ENCODE results near the gene FAM24B. TPM values are rescaled to one million over a fixed set of nuclear protein-coding genes. Genes with fewer than 3 reads are reported as not detected.
A peak's percentile ranks its signal among the peaks of the same experiment; 100 is the strongest.

Gene FAM24B
- total RNA-seq, 6 experiments from 2014 or later: 0.34 to 0.75 (median 0.51) TPM; not detected in 2

DNA sequence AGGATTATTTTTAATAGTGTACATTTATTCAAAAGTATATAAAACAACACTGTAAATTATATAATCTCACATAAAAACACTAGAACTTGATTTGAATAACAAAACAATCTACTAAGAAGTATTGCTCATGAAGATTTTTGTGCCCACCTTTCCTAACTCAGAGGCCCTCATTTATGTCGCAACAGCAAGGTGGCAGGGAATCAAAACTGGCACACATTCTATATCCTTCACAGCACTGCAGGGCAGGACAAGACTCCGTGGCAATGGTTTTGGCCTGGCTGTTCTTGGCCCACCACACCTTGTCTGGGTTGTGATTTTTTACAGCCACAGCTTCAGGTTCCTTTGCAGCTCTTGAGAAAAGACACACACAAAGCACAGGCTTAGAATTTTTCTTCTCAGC, 30.3 kb downstream of the FAM24B start:
- Histone ChIP-seq H3K9me3 (no peaks in the 10 kb centered on the region), H3K27me3 (no peaks in the 10 kb centered on the region), H3K4me1 (no peaks in the 10 kb centered on the region), H3K27ac (no peak overlapping the region), H3K4me3 (no peak overlapping the region), H3K36me3 (no peaks in the 10 kb centered on the region)
- WGBS (ENCODE audit: insufficient coverage, low coverage, low lambda C conversion rate, missing lambda C conversion rate): 83% methylated on average over 1 of the region's 2 CpGs
- no peak for ATAC-seq
- no peak for TF ChIP-seq POLR2A (IDR thresholded peaks at IDR 0.05)
- TF ChIP-seq, protein P1, sequence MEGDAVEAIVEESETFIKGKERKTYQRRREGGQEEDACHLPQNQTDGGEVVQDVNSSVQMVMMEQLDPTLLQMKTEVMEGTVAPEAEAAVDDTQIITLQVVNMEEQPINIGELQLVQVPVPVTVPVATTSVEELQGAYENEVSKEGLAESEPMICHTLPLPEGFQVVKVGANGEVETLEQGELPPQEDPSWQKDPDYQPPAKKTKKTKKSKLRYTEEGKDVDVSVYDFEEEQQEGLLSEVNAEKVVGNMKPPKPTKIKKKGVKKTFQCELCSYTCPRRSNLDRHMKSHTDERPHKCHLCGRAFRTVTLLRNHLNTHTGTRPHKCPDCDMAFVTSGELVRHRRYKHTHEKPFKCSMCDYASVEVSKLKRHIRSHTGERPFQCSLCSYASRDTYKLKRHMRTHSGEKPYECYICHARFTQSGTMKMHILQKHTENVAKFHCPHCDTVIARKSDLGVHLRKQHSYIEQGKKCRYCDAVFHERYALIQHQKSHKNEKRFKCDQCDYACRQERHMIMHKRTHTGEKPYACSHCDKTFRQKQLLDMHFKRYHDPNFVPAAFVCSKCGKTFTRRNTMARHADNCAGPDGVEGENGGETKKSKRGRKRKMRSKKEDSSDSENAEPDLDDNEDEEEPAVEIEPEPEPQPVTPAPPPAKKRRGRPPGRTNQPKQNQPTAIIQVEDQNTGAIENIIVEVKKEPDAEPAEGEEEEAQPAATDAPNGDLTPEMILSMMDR (IDR thresholded peaks at IDR 0.05): no peak
- no peak for DNase-seq
- intact Hi-C loops (cut with DNase I): no loop called here

DNA sequence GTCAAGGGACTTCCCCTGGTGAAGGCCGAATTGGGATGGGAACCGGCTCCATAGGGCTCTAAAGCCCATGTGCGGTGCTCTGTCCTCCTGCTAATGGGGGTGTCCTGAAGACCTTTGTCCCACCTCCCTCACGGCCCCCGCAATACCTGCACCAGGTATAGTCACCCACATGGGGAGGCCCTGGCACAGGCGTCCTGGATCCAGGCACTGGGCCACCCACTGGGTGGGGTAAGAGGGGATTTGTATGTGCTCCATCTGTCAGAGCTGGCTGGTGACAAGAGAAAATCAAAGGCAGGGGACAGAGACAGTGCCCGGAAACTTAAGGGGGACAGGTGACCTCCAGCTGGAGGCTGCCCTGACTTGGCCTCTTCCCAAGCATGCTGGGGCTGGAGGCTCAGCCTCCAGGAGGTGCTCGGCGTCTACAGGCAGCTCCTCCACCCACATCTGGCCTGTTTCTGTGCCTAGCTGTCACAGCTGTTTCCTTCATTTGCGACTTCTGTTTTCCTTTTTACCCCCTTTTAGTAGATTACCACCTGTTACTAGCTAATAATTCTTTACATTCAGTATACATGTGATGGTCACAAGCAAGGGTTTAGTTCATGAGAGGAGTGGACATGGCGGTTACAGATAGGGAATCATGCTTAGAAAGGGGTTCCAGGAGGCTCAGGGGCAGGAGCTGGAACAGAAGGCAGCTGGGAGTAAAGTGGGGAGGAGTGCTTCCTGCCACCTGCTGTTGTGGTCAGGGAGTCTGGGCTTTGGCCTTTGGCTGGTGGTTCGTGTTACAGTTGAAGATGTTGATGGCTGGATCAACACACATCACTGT, 31.4 kb downstream of the FAM24B start:
- no peaks in the 10 kb centered on the region for H3K9me3 ChIP-seq
- no peaks in the 10 kb centered on the region for H3K27me3 ChIP-seq
- no peaks in the 10 kb centered on the region for H3K36me3 ChIP-seq
- no peak overlapping the region for H3K4me3 ChIP-seq
- TF ChIP-seq POLR2A (IDR thresholded peaks at IDR 0.05): no peak
- TF ChIP-seq, protein P1 (IDR thresholded peaks at IDR 0.05): no peak
- peak in 1 of 4 donors; percentile 29 for ATAC-seq
- WGBS (ENCODE audit: insufficient coverage, low coverage, low lambda C conversion rate, missing lambda C conversion rate): 86% methylated on average over 5 of the region's 12 CpGs
- DNase-seq: no peak
- H3K4me1 ChIP-seq: no peaks in the 10 kb centered on the region
- no peak overlapping the region for H3K27ac ChIP-seq
- intact Hi-C loops (cut with DNase I): no loop called here

DNA sequence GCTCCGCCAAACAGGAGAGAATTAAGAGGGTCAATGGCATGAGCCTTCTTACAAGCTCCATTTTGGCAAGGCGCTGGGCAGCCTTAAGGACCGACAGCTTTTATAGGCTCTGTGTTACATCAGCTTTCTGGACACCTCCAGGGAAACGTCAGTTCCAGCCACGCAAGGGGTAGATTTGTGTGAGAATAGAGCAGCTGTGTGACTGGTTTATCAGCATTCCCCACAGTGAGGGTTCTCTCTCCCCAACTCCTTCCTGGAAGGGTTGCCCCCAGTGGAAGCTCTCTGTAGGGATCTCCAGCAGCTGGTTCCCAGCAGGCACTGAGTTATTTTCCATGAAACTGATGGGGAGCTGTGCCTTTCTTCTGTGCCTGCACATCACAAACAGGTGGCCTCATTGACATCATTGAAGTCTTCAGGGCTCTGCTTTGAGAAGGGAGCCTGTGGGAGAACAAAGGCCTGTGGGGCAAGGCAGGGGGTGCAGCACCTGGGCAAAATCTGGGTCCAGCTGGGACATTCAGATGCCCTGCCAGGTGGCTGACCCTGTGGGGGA, 33.5 kb downstream of the FAM24B start, which contains the start of gene CUZD1:
Gene CUZD1 (minus strand): TSS at position 75 of the 550 bp plus-strand sequence. CDS start 14 bp downstream, at position 61.
- Histone ChIP-seq H3K4me3 (no peak within 1 kb of the TSS), H3K27ac (no peak within 1 kb of the TSS), H3K36me3 (no peaks in the 10 kb centered on the region), H3K4me1 (no peaks in the 10 kb centered on the region), H3K27me3 (no peaks in the 10 kb centered on the region), H3K9me3 (no peaks in the 10 kb centered on the region)
- TF ChIP-seq, protein P1 (IDR thresholded peaks at IDR 0.05): no peak
- no peak for TF ChIP-seq POLR2A (IDR thresholded peaks at IDR 0.05)
- ATAC-seq (no peak), DNase-seq (no peak)
- WGBS (ENCODE audit: insufficient coverage, low coverage, low lambda C conversion rate, missing lambda C conversion rate): 100% methylated on average over 2 of the region's 5 CpGs
- intact Hi-C loops (cut with DNase I): no loop called here

DNA sequence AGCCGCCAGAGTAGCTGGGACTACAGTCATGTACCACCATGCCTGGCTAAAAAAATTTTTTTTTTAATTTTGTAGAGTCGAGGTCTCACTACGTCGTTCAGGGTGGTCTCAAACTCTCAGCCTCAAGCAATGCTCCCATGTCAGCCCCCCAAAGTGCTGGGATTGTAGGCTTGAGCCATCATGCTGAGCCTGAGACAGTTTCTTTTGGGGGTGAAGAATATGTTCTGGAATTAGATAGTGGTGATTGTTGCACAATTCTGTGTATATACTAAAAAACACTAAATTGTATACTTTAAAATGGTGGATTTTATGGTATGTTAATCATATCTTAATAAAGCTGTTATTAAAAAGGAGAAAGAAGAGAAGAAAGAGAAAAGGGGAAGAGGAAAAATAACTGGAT, 35.2 kb downstream of the FAM24B start:
- Histone ChIP-seq H3K27ac (no peak overlapping the region), H3K4me3 (no peak overlapping the region), H3K9me3 (no peaks in the 10 kb centered on the region), H3K4me1 (no peaks in the 10 kb centered on the region), H3K36me3 (no peaks in the 10 kb centered on the region), H3K27me3 (no peaks in the 10 kb centered on the region)
- TF ChIP-seq, protein P1 (IDR thresholded peaks at IDR 0.05): no peak
- TF ChIP-seq POLR2A (IDR thresholded peaks at IDR 0.05): no peak
- intact Hi-C loops (cut with DNase I): no loop called here
- 100% methylated on average over 1 of the region's 4 CpGs for WGBS (ENCODE audit: insufficient coverage, low coverage, low lambda C conversion rate, missing lambda C conversion rate)
- ATAC-seq: no peak
- no peak for DNase-seq

All from right lobe of liver (tissue), 6 donors.